HepG2 (cell line): Measurements from ENCODE around the gene TRIM31. TPM values are rescaled to one million over a fixed set of nuclear protein-coding genes. Genes with fewer than 3 reads are reported as not detected.

Experiments
- BHLHE40 ChIP-seq: IDR thresholded peaks from 2 replicates; pipeline ENCODE4 v1.6.1; 2011; ENCODE audit warnings: low read length, improper control_type of control experiment
- CEBPB ChIP-seq: IDR thresholded peaks from 2 replicates; pipeline ENCODE4 v1.6.1; 2011; ENCODE audit warnings: low read depth, low read length, improper control_type of control experiment, borderline replicate concordance
- CTCF ChIP-seq: sonication (generic); formaldehyde crosslinking; IDR thresholded peaks from 2 replicates; pipeline ENCODE4 v1.5.0; 2020; ENCODE audit warnings: mild to moderate bottlenecking, missing genetic modification reagents, moderate library complexity
- DMAP1 ChIP-seq: IDR thresholded peaks from 2 replicates; pipeline ENCODE4 v1.6.1; 2016
- GLMP ChIP-seq: sonication (generic); formaldehyde crosslinking; IDR thresholded peaks from 2 replicates; pipeline ENCODE4 v1.9.0; 2021; ENCODE audit warnings: missing genetic modification reagents, mild to moderate bottlenecking, borderline replicate concordance
- ISL2 ChIP-seq: sonication (generic); formaldehyde crosslinking; IDR thresholded peaks from 2 replicates; pipeline ENCODE4 v1.5.0; 2020; ENCODE audit warnings: missing genetic modification reagents
- KDM6A ChIP-seq: IDR thresholded peaks from 2 replicates; pipeline ENCODE4 v1.6.1; 2016; ENCODE audit warnings: low read depth
- KLF15 ChIP-seq: sonication (generic); formaldehyde crosslinking; IDR thresholded peaks from 2 replicates; pipeline ENCODE4 v1.8.1; 2023; ENCODE audit warnings: borderline replicate concordance, mild to moderate bottlenecking, inconsistent platforms, missing genetic modification reagents, mixed read lengths
- MYPOP ChIP-seq: sonication (generic); formaldehyde crosslinking; IDR thresholded peaks from 2 replicates; pipeline ENCODE4 v1.8.1; 2023; ENCODE audit warnings: mild to moderate bottlenecking, moderate library complexity, missing genetic modification reagents
- NAIF1 ChIP-seq: sonication (generic); formaldehyde crosslinking; IDR thresholded peaks from 2 replicates; pipeline ENCODE4 v1.5.0; 2020; ENCODE audit warnings: mild to moderate bottlenecking, missing genetic modification reagents, borderline replicate concordance
- NFYC ChIP-seq: IDR thresholded peaks from 2 replicates; pipeline ENCODE4 v1.6.1; 2016; ENCODE audit warnings: missing genetic modification reagents, missing compliant biosample characterization
- SNRNP70 ChIP-seq: fragments of 200-400 bp; formaldehyde crosslinking; IDR thresholded peaks from 2 replicates; pipeline ENCODE4 v1.6.1; 2017; ENCODE audit warnings: mild to moderate bottlenecking, low read depth, low read length, moderate library complexity
- ZBTB10 ChIP-seq: sonication (generic); formaldehyde crosslinking; IDR thresholded peaks from 2 replicates; pipeline ENCODE4 v1.4.0; 2020; ENCODE audit warnings: missing genetic modification reagents, borderline replicate concordance
- ZBTB37 ChIP-seq: sonication (generic); formaldehyde crosslinking; IDR thresholded peaks from 2 replicates; pipeline ENCODE4 v1.4.0; 2020; ENCODE audit warnings: mild to moderate bottlenecking, missing genetic modification reagents
- ZFX ChIP-seq: sonication (generic); formaldehyde crosslinking; IDR thresholded peaks from 2 replicates; pipeline ENCODE4 v1.4.0; 2020; ENCODE audit warnings: mild to moderate bottlenecking, low read depth, missing genetic modification reagents, moderate library complexity
- ZNF709 ChIP-seq: sonication (generic); formaldehyde crosslinking; IDR thresholded peaks from 2 replicates; pipeline ENCODE4 v1.5.0; 2020; ENCODE audit warnings: mild to moderate bottlenecking, missing genetic modification reagents
- ZNF761 ChIP-seq: sonication (generic); formaldehyde crosslinking; conservative IDR thresholded peaks from 2 replicates; pipeline ENCODE4 v1.4.0; 2020; ENCODE audit warnings: mild to moderate bottlenecking, missing genetic modification reagents
- ZNF781 ChIP-seq: sonication (generic); formaldehyde crosslinking; IDR thresholded peaks from 2 replicates; pipeline ENCODE4 v1.5.1; 2020; ENCODE audit warnings: borderline replicate concordance, mild to moderate bottlenecking, missing genetic modification reagents; ENCODE audit errors: not compliant biosample characterization
- ZNF816 ChIP-seq: sonication (generic); formaldehyde crosslinking; IDR thresholded peaks from 2 replicates; pipeline ENCODE4 v1.8.0; 2022; ENCODE audit warnings: missing genetic modification reagents, mild to moderate bottlenecking, borderline replicate concordance
- ZNF841 ChIP-seq: sonication (generic); formaldehyde crosslinking; IDR thresholded peaks from 2 replicates; pipeline ENCODE4 v1.8.1; 2023; ENCODE audit warnings: missing genetic modification reagents, borderline replicate concordance
- polyA plus RNA-seq, 8 experiments: library from polyadenylated mRNA; depleted of rRNA in 3 of 8; stranded (reverse) in 7 of 8; unstranded in 1 of 8; fragments of >200 nt; fragmentation: Illumina TruSeq in 4 of 8; extraction: Trizol in 4 of 8; gene quantifications; 2 replicates each; pipeline versions ENCODE4 v1.2.1 to v1.2.3, GENCODE V29; 2011 to 2016; ENCODE audit warnings: low read depth in 4 of 8, missing spikeins in 1 of 8, mixed read lengths in 1 of 8; ENCODE audit not compliant: insufficient read depth in 1 of 8
- total RNA-seq, 5 experiments: library from RNA; depleted of rRNA; stranded (reverse); fragments of >200 nt; fragmentation: Illumina TruSeq; extraction: Trizol; gene quantifications; 2 replicates each; pipeline ENCODE4 v1.2.3, GENCODE V29; 2016; ENCODE audit warnings: low read depth in 1 of 5

TRIM31 gene
- total and polyA plus RNA-seq, 2 of the 13 experiments (the other 11 are each of a cell fraction or from before 2014, with no cell fraction given), result 0.13 to 0.51 TPM

GRCh38 chr6:30100585-30101443 lies 12.1 kb downstream of the TRIM31 start (continued):
- TF ChIP-seq ZFX (CRISPR knock-in tag), result peak; percentile 49
- peak; percentile 76; the same call in 1 of the 2 replicates for TF ChIP-seq ZNF709 (CRISPR knock-in tag)
- peak; percentile 80; the same call in 1 of the 2 replicates for TF ChIP-seq DMAP1 (CRISPR knock-in tag)
- peak; percentile 98 for TF ChIP-seq ZBTB10 (CRISPR knock-in tag)
- TF ChIP-seq KDM6A (CRISPR knock-in tag), result peak; percentile 71
- no peak; the same call in 1 of the 2 replicates for TF ChIP-seq ZNF816 (CRISPR knock-in tag)
- no peak for TF ChIP-seq ZNF781 (CRISPR knock-in tag)
- no peak for TF ChIP-seq ZNF841 (CRISPR knock-in tag)
- TF ChIP-seq KLF15 (CRISPR knock-in tag), result no peak
- TF ChIP-seq SNRNP70, result no peak
- 0 out of 2 replicates have a peak, but pooled peaks have one; percentile 13 for TF ChIP-seq NFYC (CRISPR knock-in tag)
- peak; percentile 68; the same call in 1 of the 2 replicates for TF ChIP-seq ISL2 (CRISPR knock-in tag)
- no peak for TF ChIP-seq ZBTB37 (CRISPR knock-in tag)
- no peak for TF ChIP-seq GLMP (CRISPR knock-in tag)
- peak; percentile 51 for TF ChIP-seq MYPOP (CRISPR knock-in tag)
- TF ChIP-seq BHLHE40, result no peak
- peak; percentile 51; the same call in 1 of the 2 replicates for TF ChIP-seq CTCF
- TF ChIP-seq NAIF1, result peak; percentile 87; the same call in 1 of the 2 replicates
- TF ChIP-seq ZNF761 (CRISPR knock-in tag), result peak; percentile 75; the same call in 1 of the 2 replicates
- TF ChIP-seq CEBPB, result no peak
